Keratinocyte (primary cell): ENCODE measurements around the gene ZNF511.

ENCODE experiments used
- CTCF ChIP-seq, 3 experiments: IDR thresholded peaks in 1 of 3; conservative IDR thresholded peaks in 1 of 3; optimal IDR thresholded peaks in 1 of 3; 2 replicates in 2 of 3; 3 replicates in 1 of 3; pipeline versions ENCODE3 to v1.5.1; 2011; ENCODE audit warnings: low read length in 3 of 3, mild to moderate bottlenecking in 3 of 3, moderate library complexity in 2 of 3, control low read depth in 1 of 3, inconsistent platforms in 1 of 3; ENCODE audit not compliant: insufficient read depth in 2 of 3; ENCODE audit errors: extremely low read depth in 1 of 3
- EZH2 ChIP-seq: IDR thresholded peaks from one replicate; pipeline ENCODE4 v1.6.1; 2012; ENCODE audit warnings: inconsistent platforms, mild to moderate bottlenecking, low read length, moderate library complexity

DNA sequence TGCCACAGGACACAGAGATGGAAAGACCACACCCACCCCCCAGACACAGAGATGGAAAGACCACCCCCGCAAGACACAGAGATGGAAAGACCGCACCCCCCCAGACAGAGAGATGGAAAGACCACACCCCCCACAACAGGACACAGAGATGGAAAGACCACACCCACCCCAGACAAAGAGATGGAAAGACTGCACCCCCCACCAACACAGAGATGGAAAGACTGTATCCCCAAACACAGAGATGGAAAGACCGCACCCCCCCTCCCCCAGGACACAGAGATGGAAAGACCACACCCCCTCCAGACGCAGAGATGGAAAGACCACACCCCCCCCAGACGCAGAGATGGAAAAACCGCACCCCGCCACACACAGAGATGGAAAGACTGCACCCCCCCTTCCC is 8.0 kb downstream of the ZNF511 start:
- no peak for TF ChIP-seq CTCF (optimal IDR thresholded peaks at IDR 0.05 in 1 of 3, IDR thresholded peaks at IDR 0.05 in 1 of 3, conservative IDR thresholded peaks at IDR 0.05 in 1 of 3; ENCODE audit: extremely low read depth in 1 of 3, insufficient read depth in 2 of 3, low read length in 3 of 3)
- no peak for TF ChIP-seq EZH2
